Neural cell (in vitro differentiated cells): Measurements from ENCODE around the gene CEP128.
"Not testable (repeated sequence)": the region's sequence is repeated elsewhere in the genome, so short reads cannot be mapped to it uniquely, and the experiment has no call there.

Experiments
- EZH2 ChIP-seq: fragments of 200-600, 300-800 bp; shearing (Covaris generic), sonication (generic); IDR thresholded peaks from 2 replicates; pipeline ENCODE4 v1.6.1; 2014; ENCODE audit warnings: antibody characterized with exemption, low read length, borderline replicate concordance, mild to moderate bottlenecking; ENCODE audit not compliant: insufficient read depth, poor library complexity, severe bottlenecking
- POLR2AphosphoS5 ChIP-seq: IDR thresholded peaks from 2 replicates; pipeline ENCODE4 v1.6.1; 2012
- RAD21 ChIP-seq: fragments of 450-650 bp; conservative IDR thresholded peaks from 2 replicates; pipeline ENCODE4 v1.6.1; 2014; ENCODE audit warnings: antibody characterized with exemption, mild to moderate bottlenecking, moderate library complexity
- TF ChIP-seq, protein P1 (sequence below): fragments of 450-650 bp; IDR thresholded peaks from 2 replicates; pipeline ENCODE4 v1.5.1; 2014; ENCODE audit warnings: antibody characterized with exemption, mild to moderate bottlenecking, moderate library complexity; ENCODE audit not compliant: poor library complexity, severe bottlenecking

DNA sequence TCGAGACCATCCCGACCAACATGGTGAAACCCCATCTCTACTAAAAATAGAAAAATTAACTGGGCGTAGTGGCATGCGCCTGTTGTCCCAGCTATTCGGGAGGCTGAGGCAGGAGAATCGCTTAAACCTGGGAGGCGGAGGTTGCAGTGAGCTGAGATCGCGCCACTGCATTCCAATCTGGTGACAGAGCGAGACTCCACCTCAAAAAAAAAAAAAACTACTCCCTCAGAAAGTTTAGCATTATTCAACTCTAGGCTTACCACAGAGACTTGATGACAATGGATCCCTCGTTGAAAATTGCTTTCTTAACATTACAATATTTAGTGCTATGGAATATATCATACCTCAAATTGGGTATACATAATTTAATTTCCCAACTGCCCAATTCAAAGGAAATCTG lies 29.5 kb downstream of the CEP128 start:
- TF ChIP-seq RAD21, EZH2, POLR2AphosphoS5: not testable (repeated sequence)
- TF ChIP-seq, protein P1, sequence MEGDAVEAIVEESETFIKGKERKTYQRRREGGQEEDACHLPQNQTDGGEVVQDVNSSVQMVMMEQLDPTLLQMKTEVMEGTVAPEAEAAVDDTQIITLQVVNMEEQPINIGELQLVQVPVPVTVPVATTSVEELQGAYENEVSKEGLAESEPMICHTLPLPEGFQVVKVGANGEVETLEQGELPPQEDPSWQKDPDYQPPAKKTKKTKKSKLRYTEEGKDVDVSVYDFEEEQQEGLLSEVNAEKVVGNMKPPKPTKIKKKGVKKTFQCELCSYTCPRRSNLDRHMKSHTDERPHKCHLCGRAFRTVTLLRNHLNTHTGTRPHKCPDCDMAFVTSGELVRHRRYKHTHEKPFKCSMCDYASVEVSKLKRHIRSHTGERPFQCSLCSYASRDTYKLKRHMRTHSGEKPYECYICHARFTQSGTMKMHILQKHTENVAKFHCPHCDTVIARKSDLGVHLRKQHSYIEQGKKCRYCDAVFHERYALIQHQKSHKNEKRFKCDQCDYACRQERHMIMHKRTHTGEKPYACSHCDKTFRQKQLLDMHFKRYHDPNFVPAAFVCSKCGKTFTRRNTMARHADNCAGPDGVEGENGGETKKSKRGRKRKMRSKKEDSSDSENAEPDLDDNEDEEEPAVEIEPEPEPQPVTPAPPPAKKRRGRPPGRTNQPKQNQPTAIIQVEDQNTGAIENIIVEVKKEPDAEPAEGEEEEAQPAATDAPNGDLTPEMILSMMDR = not testable (repeated sequence)
